Osteoblast (primary cell): ENCODE data around the gene DPF1. TPM values are rescaled to one million over a fixed set of nuclear protein-coding genes. Genes with fewer than 3 reads are reported as not detected.

Experiments used
- DNase-seq: peaks from one replicate; pipeline ENCODE4 v3.0.0; 2011; ENCODE audit warnings: low spot score, mixed read lengths; ENCODE audit not compliant: insufficient read length; ENCODE audit errors: missing footprints
- H2AFZ ChIP-seq: 2 replicates; pipeline ENCODE4 v1.6.0; 2011; ENCODE audit warnings: mild to moderate bottlenecking, low read length
- H3K27ac ChIP-seq: 2 replicates; pipeline ENCODE4 v1.5.1; 2011; ENCODE audit warnings: mild to moderate bottlenecking, low read depth, low read length, moderate library complexity
- H3K27me3 ChIP-seq: 2 replicates; pipeline ENCODE4 v1.6.0; 2012; ENCODE audit warnings: mild to moderate bottlenecking, control low read depth, inconsistent platforms, low read length, moderate library complexity; ENCODE audit not compliant: insufficient read depth
- H3K36me3 ChIP-seq: 2 replicates; pipeline ENCODE4 v1.5.1; 2011; ENCODE audit warnings: mild to moderate bottlenecking, low read length, control low read depth, moderate library complexity; ENCODE audit not compliant: insufficient read depth
- H3K4me1 ChIP-seq: 2 replicates; pipeline ENCODE4 v1.5.1; 2011; ENCODE audit warnings: mild to moderate bottlenecking, low read length, control low read depth, moderate library complexity; ENCODE audit not compliant: insufficient read depth
- H3K4me2 ChIP-seq: 2 replicates; pipeline ENCODE4 v1.6.0; 2011; ENCODE audit warnings: mild to moderate bottlenecking, low read length; ENCODE audit not compliant: insufficient read depth
- H3K4me3 ChIP-seq: fragments of 200-600 bp; sonication (generic); 3 replicates; pipeline ENCODE4 v1.5.1; 2012; ENCODE audit warnings: mild to moderate bottlenecking, low read length, inconsistent platforms; ENCODE audit not compliant: insufficient read depth
- H3K79me2 ChIP-seq: 2 replicates; pipeline ENCODE4 v1.6.0; 2012; ENCODE audit warnings: mild to moderate bottlenecking, low read length, control low read depth, inconsistent platforms; ENCODE audit not compliant: insufficient read depth
- H3K9me3 ChIP-seq: 2 replicates; pipeline ENCODE4 v1.5.1; 2011; ENCODE audit warnings: low read depth, low read length, control low read depth
- H4K20me1 ChIP-seq: 2 replicates; pipeline ENCODE4 v1.6.0; 2012; ENCODE audit warnings: mild to moderate bottlenecking, low read length, control low read depth; ENCODE audit not compliant: insufficient read depth
- total RNA-seq: library from RNA; depleted of rRNA; stranded (reverse); fragments of >200 nt; gene quantifications from 2 replicates; pipeline ENCODE4 v1.2.3, GENCODE V29; 2012
- TF ChIP-seq, protein P1 (sequence below): IDR thresholded peaks from 2 replicates; pipeline ENCODE4 v1.5.1; 2011; ENCODE audit warnings: mild to moderate bottlenecking, low read depth, low read length, moderate library complexity; ENCODE audit errors: extremely low read depth

DPF1 gene
- total RNA-seq, 1 donor: 0.72 TPM

DNA sequence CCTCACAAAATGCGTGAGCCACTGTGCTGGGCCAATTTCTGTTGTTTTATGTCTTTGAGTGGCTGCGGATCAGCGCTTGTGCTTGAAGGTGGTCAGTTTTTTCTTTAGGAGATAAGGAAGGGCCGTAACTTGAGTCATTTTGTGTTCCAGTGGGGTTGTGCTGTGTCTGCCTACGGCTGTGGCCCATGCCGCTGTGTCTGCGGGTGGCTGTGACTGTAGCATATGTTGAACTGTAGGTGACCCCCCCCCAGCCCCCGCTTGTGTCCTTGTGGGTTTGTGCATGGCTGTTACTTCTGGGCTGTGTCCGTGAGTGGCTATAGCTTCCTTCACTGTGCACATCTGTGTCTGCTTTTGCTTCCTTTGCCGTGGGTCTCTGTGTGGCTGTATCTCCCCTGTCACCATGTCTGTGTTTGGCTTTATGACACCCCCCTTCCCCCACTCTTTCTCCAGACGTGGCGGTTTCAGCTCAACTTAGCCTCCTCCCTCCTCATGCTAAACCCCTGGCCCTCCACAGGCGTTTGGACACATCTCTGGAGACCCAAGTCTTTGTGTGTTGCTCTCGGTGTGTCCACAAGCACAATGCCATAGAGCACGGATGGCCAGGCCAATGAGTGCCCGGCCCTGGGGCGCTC, 31.5 kb upstream of the DPF1 start:
- H3K27me3 ChIP-seq: peaks cover 8% of the 10 kb centered on the region
- no peak overlapping the region for H3K27ac ChIP-seq
- H3K9me3 ChIP-seq: no peaks in the 10 kb centered on the region
- H3K4me2 ChIP-seq: peak overlapping the region; percentile 66
- peak; percentile 61 for DNase-seq
- no peaks in the 10 kb centered on the region for H3K79me2 ChIP-seq
- H3K36me3 ChIP-seq: no peaks in the 10 kb centered on the region
- TF ChIP-seq, protein P1, sequence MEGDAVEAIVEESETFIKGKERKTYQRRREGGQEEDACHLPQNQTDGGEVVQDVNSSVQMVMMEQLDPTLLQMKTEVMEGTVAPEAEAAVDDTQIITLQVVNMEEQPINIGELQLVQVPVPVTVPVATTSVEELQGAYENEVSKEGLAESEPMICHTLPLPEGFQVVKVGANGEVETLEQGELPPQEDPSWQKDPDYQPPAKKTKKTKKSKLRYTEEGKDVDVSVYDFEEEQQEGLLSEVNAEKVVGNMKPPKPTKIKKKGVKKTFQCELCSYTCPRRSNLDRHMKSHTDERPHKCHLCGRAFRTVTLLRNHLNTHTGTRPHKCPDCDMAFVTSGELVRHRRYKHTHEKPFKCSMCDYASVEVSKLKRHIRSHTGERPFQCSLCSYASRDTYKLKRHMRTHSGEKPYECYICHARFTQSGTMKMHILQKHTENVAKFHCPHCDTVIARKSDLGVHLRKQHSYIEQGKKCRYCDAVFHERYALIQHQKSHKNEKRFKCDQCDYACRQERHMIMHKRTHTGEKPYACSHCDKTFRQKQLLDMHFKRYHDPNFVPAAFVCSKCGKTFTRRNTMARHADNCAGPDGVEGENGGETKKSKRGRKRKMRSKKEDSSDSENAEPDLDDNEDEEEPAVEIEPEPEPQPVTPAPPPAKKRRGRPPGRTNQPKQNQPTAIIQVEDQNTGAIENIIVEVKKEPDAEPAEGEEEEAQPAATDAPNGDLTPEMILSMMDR: no peak
- peak overlapping the region; percentile 62 for H3K4me3 ChIP-seq
- no peak overlapping the region for H2AFZ ChIP-seq
- H3K4me1 ChIP-seq: peaks cover 11% of the 10 kb centered on the region
- H4K20me1 ChIP-seq: no peaks in the 10 kb centered on the region

DNA sequence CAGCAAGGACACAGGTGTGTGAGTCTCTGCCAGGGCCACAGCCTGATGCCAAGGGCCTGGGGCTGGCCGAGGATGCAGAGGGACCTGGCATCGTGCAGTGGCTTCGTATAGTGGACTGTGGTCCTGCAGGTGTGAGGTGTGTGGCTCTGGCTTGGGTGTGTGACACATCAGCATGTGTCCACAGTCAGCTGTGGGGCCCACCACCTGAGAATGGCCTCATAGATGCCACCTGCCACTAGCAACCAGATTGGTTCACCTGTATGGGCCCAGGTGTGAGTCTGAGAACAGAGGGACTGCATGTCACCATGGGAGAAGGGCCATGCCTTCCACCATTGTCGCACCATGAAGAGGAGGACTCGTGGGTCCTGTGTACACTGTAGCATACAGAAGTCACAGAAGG, 29.8 kb upstream of the DPF1 start:
- Histone ChIP-seq H3K36me3 (no peaks in the 10 kb centered on the region), H4K20me1 (no peaks in the 10 kb centered on the region), H3K79me2 (no peaks in the 10 kb centered on the region), H3K27me3 (peaks cover 8% of the 10 kb centered on the region), H3K4me1 (peaks cover 11% of the 10 kb centered on the region), H3K27ac (no peak overlapping the region), H2AFZ (no peak overlapping the region), H3K4me3 (no peak overlapping the region), H3K9me3 (no peaks in the 10 kb centered on the region), H3K4me2 (no peak overlapping the region)
- TF ChIP-seq, protein P1: no peak
- peak; percentile 47 for DNase-seq

DNA sequence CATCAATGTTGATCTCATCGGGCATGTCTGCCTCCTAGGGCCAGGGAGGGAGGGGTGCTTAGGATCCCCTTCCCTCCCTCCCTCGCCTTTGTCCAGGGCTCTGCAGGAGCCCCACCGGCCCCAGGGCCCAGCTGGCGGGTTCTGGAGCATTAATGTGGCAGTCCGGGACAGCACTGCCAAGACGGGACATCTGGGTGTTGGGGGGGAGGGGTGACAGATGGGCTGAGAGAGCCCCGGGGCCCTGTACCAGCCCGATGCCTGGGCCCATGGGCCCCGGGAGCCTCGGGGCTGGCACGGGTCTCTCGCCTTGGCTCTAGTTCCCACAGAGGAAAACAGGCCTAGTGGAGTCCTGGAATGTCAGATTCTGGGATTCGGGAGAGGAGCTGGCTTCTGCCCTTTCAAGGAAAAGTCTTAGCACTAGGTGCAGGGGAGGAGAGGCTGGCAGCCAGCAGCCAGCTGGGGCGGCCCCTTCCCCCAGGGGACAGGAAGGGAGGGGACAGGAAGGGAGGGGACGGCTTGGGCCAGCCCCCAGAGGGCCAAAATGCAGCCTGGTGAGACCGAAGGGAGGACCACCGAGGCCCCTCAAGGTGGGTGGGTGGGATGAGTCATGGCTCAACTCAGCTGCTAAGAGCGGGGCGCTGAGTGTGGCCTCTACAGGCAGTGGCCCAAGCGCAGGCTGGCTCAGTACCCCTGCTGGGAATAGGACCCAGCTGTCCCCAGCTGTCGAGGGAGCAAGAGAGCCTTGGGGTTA, 29.1 kb upstream of the DPF1 start:
- Histone ChIP-seq H3K36me3 (no peaks in the 10 kb centered on the region), H3K27ac (no peak overlapping the region), H3K4me3 (no peak overlapping the region), H3K79me2 (no peaks in the 10 kb centered on the region), H3K4me1 (peaks cover 11% of the 10 kb centered on the region), H3K27me3 (peaks cover 8% of the 10 kb centered on the region), H2AFZ (no peak overlapping the region), H3K4me2 (no peak overlapping the region), H3K9me3 (no peaks in the 10 kb centered on the region), H4K20me1 (no peaks in the 10 kb centered on the region)
- DNase-seq: peak; percentile 73
- TF ChIP-seq, protein P1: no peak

DNA sequence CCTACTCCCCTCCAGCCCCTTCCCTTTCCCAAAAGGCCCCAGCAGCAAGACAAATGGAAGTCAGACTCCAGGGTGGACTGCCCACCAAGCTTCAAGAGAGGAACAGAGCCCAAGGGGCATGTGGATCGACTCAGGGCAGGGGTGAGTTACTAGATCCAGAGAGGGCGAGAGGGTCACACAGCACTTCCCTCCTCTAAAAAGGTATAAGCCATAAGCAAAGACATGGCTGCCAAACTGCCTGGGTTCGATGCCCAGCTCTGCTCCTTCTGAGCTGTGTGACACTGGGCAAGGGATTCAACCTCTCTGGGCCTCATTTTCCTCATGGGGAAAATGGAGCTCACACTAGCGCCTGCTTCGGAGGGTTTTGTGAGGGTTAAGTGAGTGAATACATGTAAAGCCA, 28.4 kb upstream of the DPF1 start:
- DNase-seq: peak; percentile 68
- H3K79me2 ChIP-seq: no peaks in the 10 kb centered on the region
- TF ChIP-seq, protein P1: no peak
- H3K4me1 ChIP-seq: peaks cover 11% of the 10 kb centered on the region
- H3K4me3 ChIP-seq: no peak overlapping the region
- no peaks in the 10 kb centered on the region for H3K36me3 ChIP-seq
- H2AFZ ChIP-seq: no peak overlapping the region
- H3K27ac ChIP-seq: no peak overlapping the region
- no peaks in the 10 kb centered on the region for H3K9me3 ChIP-seq
- no peaks in the 10 kb centered on the region for H4K20me1 ChIP-seq
- peaks cover 8% of the 10 kb centered on the region for H3K27me3 ChIP-seq
- no peak overlapping the region for H3K4me2 ChIP-seq
